ENCODE measurements around the gene SPCS1.

Gene SPCS1

DNA sequence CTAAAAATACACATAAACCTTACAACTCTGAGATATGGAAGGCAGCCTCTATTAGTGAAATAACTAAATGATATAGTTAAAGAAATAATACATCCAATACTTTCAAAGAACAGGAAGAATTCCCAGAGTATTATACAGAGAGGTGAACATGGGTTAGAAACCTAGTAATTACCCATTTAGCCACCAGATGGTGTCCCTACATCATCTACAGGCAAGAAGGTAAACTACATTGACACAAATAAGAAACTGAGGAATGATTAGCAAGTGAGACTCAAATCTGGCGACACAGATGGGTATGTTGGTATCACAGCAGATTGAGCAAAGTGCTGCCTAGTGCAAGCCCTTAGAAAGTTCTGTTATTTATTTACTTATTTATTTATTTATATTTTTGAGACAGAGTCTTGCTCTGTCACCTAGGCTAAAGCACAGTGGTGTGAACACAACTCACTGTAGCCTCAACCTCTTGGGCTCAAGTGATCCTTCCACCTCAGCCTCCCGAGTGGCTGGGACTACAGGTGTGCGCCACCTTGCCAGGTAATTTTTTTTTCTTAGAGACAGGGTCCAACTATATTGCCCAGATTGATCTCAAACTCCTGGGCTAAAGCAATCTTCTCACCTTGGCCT lies 36.6 kb downstream of the SPCS1 start:
- H3K4me2 ChIP-seq (ENCODE audit: low read length), result no peak overlapping the region
- H3K4me1 ChIP-seq (ENCODE audit: low read length), result no peaks in the 10 kb centered on the region
- H3K36me3 ChIP-seq (replicated peaks; ENCODE audit: low read depth, low read length), result peaks cover 40% of the 10 kb centered on the region
- H2AFZ ChIP-seq (ENCODE audit: low read depth, low read length), result no peak overlapping the region
- TF ChIP-seq EZH2phosphoT487 (IDR thresholded peaks at IDR 0.05; ENCODE audit: low read depth), result no peak
- TF ChIP-seq, protein P1, sequence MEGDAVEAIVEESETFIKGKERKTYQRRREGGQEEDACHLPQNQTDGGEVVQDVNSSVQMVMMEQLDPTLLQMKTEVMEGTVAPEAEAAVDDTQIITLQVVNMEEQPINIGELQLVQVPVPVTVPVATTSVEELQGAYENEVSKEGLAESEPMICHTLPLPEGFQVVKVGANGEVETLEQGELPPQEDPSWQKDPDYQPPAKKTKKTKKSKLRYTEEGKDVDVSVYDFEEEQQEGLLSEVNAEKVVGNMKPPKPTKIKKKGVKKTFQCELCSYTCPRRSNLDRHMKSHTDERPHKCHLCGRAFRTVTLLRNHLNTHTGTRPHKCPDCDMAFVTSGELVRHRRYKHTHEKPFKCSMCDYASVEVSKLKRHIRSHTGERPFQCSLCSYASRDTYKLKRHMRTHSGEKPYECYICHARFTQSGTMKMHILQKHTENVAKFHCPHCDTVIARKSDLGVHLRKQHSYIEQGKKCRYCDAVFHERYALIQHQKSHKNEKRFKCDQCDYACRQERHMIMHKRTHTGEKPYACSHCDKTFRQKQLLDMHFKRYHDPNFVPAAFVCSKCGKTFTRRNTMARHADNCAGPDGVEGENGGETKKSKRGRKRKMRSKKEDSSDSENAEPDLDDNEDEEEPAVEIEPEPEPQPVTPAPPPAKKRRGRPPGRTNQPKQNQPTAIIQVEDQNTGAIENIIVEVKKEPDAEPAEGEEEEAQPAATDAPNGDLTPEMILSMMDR (IDR thresholded peaks at IDR 0.05; ENCODE audit: low read depth, low read length), result peak; percentile 85
- no peak overlapping the region for H3K27ac ChIP-seq (ENCODE audit: low read length)
- no peaks in the 10 kb centered on the region for H3K79me2 ChIP-seq (ENCODE audit: low read length)
- H3K9ac ChIP-seq (ENCODE audit: low read length), result no peak overlapping the region
- H4K20me1 ChIP-seq (ENCODE audit: insufficient read depth, low read length), result no peaks in the 10 kb centered on the region
- no peaks in the 10 kb centered on the region for H3K27me3 ChIP-seq (ENCODE audit: low read depth, low read length)
- no peaks in the 10 kb centered on the region for H3K9me3 ChIP-seq (ENCODE audit: insufficient read depth, low read length)
- no peak overlapping the region for H3K4me3 ChIP-seq (ENCODE audit: low read length)

DNA sequence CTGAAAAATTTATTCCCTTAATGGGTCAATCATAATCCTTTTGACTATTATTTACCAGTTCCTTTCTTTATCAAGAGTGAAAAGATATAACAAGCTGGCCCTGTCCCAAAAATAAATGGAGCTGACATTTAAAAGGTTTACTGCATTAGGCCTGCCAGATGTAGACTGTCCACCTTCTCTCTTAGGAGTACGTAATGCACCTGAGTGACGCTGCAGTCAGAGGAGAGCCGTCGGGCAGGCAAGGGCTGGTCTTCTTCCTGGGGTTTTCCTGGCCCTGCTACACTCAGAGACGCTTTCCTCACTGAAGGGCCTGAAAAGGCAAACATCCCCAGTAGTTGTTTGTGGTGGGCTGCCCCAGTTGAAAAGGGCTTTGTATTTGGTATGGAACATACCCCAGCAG lies 37.2 kb downstream of the SPCS1 start:
- no peak overlapping the region for H3K4me2 ChIP-seq (ENCODE audit: low read length)
- TF ChIP-seq, protein P1 (IDR thresholded peaks at IDR 0.05; ENCODE audit: low read depth, low read length), result no peak
- no peak for TF ChIP-seq EZH2phosphoT487 (IDR thresholded peaks at IDR 0.05; ENCODE audit: low read depth)
- H3K27ac ChIP-seq (ENCODE audit: low read length), result no peak overlapping the region
- H3K9ac ChIP-seq (ENCODE audit: low read length), result no peak overlapping the region
- H3K4me1 ChIP-seq (ENCODE audit: low read length), result no peaks in the 10 kb centered on the region
- peaks cover 42% of the 10 kb centered on the region for H3K36me3 ChIP-seq (replicated peaks; ENCODE audit: low read depth, low read length)
- no peaks in the 10 kb centered on the region for H3K79me2 ChIP-seq (ENCODE audit: low read length)
- H3K9me3 ChIP-seq (ENCODE audit: insufficient read depth, low read length), result no peaks in the 10 kb centered on the region
- no peaks in the 10 kb centered on the region for H4K20me1 ChIP-seq (ENCODE audit: insufficient read depth, low read length)
- no peak overlapping the region for H2AFZ ChIP-seq (ENCODE audit: low read depth, low read length)
- H3K27me3 ChIP-seq (ENCODE audit: low read depth, low read length), result no peaks in the 10 kb centered on the region
- H3K4me3 ChIP-seq (ENCODE audit: low read length), result no peak overlapping the region

DNA sequence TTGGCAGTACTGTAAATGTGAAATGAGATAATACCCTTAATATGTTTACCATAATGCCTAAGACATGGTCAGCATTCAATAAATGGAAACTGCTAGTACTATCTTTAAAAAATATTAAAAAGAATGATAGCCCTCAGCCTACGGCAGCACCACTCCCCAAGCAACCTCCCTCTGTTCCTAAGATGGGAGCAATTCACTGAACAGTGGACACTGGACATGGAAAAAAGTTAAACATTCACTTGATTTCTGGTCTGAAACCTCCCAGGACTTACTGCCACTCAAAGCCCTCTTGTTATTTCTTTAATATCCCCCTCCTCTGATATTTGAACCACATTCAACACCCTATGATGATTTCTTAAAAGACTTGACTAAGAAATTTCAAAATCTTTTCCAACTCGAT lies 37.8 kb downstream of the SPCS1 start:
- no peak for TF ChIP-seq EZH2phosphoT487 (IDR thresholded peaks at IDR 0.05; ENCODE audit: low read depth)
- TF ChIP-seq, protein P1 (IDR thresholded peaks at IDR 0.05; ENCODE audit: low read depth, low read length), result no peak
- Histone ChIP-seq H4K20me1 (ENCODE audit: insufficient read depth, low read length) (no peaks in the 10 kb centered on the region), H3K4me1 (ENCODE audit: low read length) (no peaks in the 10 kb centered on the region), H3K27ac (ENCODE audit: low read length) (no peak overlapping the region), H3K9ac (ENCODE audit: low read length) (no peak overlapping the region), H3K36me3 (replicated peaks; ENCODE audit: low read depth, low read length) (peaks cover 48% of the 10 kb centered on the region), H3K9me3 (ENCODE audit: insufficient read depth, low read length) (no peaks in the 10 kb centered on the region), H3K4me2 (ENCODE audit: low read length) (no peak overlapping the region), H3K4me3 (ENCODE audit: low read length) (no peak overlapping the region), H3K79me2 (ENCODE audit: low read length) (no peaks in the 10 kb centered on the region), H3K27me3 (ENCODE audit: low read depth, low read length) (no peaks in the 10 kb centered on the region), H2AFZ (ENCODE audit: low read depth, low read length) (no peak overlapping the region)

DNA sequence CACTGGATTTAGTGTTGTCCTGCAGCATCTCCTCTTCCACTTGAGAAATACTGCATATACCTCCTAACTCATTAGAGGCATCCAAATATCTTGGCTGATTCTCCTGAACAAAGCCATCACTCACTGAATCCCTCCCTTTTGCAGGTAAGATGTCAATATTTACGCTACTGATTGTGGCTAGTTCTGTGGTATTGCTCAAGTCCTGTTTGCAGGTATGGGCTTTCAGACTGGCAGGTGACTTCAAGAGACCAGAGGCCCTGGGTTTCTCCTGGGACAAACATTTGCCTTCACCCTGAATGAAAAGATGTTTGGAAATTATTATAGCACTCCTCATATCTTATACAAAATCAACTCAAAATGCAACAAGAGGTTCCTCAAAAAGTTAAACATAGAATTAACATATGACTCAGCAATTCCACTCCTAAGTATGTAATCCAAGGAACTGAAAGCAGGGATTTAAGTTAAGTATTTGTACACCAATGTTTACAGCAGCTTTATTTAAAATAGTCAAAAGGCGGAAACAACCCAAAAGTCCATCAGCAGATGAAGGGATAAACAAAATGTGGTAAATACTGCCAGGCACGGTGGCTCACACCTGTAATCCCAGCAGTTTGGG lies 46.2 kb downstream of the SPCS1 start:
- H3K4me1 ChIP-seq (ENCODE audit: low read length), result peaks cover 10% of the 10 kb centered on the region
- no peaks in the 10 kb centered on the region for H4K20me1 ChIP-seq (ENCODE audit: insufficient read depth, low read length)
- no peak overlapping the region for H3K9ac ChIP-seq (ENCODE audit: low read length)
- no peak overlapping the region for H2AFZ ChIP-seq (ENCODE audit: low read depth, low read length)
- H3K36me3 ChIP-seq (replicated peaks; ENCODE audit: low read depth, low read length), result peaks cover 56% of the 10 kb centered on the region
- H3K27me3 ChIP-seq (ENCODE audit: low read depth, low read length), result no peaks in the 10 kb centered on the region
- H3K4me2 ChIP-seq (ENCODE audit: low read length), result no peak overlapping the region
- no peak overlapping the region for H3K27ac ChIP-seq (ENCODE audit: low read length)
- no peaks in the 10 kb centered on the region for H3K79me2 ChIP-seq (ENCODE audit: low read length)
- no peaks in the 10 kb centered on the region for H3K9me3 ChIP-seq (ENCODE audit: insufficient read depth, low read length)
- H3K4me3 ChIP-seq (ENCODE audit: low read length), result no peak overlapping the region
- TF ChIP-seq EZH2phosphoT487 (IDR thresholded peaks at IDR 0.05; ENCODE audit: low read depth), result no peak
- TF ChIP-seq, protein P1 (IDR thresholded peaks at IDR 0.05; ENCODE audit: low read depth, low read length), result no peak

All from OCI-LY3 (cell line).